Measurements from ENCODE around the gene ZC3H12C. TPM values are rescaled to one million over a fixed set of nuclear protein-coding genes. Genes with fewer than 3 reads are reported as not detected.
"Not testable (repeated sequence)": the region's sequence is repeated elsewhere in the genome, so short reads cannot be mapped to it uniquely, and the experiment has no call there.

Gene ZC3H12C
- total RNA-seq, 1 donor from 2014 or later: 5.0 TPM

- DNase-seq (ENCODE audit: low read depth): no peak
- no peak for TF ChIP-seq CTCF (conservative IDR thresholded peaks at IDR 0.05; ENCODE audit: low read depth, low read length)
Observed at GRCh38 chr11:110056956-110057355, 36.2 kb upstream of the ZC3H12C start.

DNA sequence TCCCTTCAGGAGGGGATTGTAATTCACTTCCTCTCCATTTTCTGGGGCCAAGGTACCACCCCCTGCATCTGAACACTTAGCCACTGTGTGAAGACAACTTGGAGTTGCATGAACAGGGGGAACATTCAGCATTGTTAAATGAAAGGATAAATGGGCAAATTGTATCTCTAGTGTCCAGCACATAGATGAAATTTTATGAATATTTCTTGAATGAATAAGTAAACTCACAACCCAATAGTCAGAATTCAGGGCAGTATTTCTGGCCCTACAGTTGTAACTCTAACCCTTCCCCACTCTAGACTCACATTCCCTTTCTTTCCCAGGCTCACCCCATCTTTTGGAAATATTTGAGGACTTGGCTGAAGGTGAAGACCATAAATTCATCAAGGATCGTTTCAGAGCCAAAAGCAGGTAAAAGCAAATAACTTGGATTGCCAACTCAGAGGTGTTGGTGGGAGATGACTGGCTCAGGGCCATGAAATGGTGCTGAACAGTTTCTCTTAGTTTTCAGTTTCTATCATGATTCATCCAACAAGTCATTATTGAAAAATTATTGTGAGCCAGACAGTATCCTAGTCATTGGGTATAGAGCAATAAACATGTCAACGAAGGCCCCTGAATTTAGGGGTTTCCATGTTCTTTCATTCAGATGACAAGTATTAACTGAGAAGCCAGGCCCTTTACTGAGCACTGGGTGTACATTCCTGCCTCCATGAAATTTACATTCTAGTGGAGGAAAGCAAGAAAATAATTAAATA, 33.3 kb upstream of the ZC3H12C start:
- DNase-seq (ENCODE audit: low read depth): no peak
- no peak for TF ChIP-seq CTCF (conservative IDR thresholded peaks at IDR 0.05; ENCODE audit: low read depth, low read length)
- no peak overlapping the region for H3K4me3 ChIP-seq (ENCODE audit: low read depth, low read length)

More at GRCh38 chr11:110056956-110057355, 36.2 kb upstream of the ZC3H12C start:
- no peak overlapping the region for H3K4me3 ChIP-seq (ENCODE audit: low read depth, low read length)

GRCh38 chr11:110061296-110061695, 31.9 kb upstream of the ZC3H12C start:
- no peak for DNase-seq (ENCODE audit: low read depth)
- no peak for TF ChIP-seq CTCF (conservative IDR thresholded peaks at IDR 0.05; ENCODE audit: low read depth, low read length)
- H3K4me3 ChIP-seq (ENCODE audit: low read depth, low read length): no peak overlapping the region

DNA sequence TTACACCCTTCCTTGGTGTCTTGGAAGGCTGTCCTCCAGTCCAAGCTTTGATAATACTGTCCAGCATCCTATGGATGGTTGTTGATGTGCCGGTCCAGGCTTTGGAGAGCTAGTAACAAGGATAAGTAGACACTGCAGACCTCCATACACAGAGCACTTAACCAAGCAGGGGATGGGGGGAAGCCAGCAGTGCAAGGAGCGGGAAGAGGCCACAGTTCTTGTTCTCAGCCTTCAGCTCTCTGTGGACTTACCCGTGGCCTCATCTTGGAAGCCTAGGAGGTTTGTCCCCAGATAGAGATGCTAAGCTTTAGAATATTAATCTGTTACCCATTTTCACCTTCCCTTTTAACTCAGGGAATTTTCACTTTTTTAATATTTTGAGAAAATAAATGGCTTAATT, 30.9 kb upstream of the ZC3H12C start:
- TF ChIP-seq CTCF (conservative IDR thresholded peaks at IDR 0.05; ENCODE audit: low read depth, low read length): no peak
- H3K4me3 ChIP-seq (ENCODE audit: low read depth, low read length): no peak overlapping the region

DNA sequence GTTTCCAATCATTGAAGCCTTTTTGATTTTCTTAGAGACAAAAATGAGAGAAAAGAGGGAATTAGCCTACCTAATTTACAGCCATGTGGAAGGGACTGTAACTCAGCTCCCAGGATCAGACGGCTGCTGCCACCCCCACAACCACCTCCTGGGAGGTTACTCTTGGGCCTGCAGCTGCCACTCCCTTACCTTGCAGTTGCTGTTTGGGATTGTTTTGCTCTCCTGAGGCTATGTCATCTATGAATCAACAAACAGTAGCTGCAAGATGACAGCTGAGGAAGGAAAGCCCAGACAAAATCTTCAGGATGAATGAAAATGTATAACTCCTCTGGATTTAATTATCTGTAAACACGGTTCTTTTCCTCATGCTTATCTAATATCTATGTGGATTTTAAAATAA, 28.0 kb upstream of the ZC3H12C start:
- no peak for TF ChIP-seq CTCF (conservative IDR thresholded peaks at IDR 0.05; ENCODE audit: low read depth, low read length)
- no peak for DNase-seq (ENCODE audit: low read depth)
- no peak overlapping the region for H3K4me3 ChIP-seq (ENCODE audit: low read depth, low read length)

More for the DNA sequence above, 30.9 kb upstream of the ZC3H12C start:
- no peak for DNase-seq (ENCODE audit: low read depth)

DNA sequence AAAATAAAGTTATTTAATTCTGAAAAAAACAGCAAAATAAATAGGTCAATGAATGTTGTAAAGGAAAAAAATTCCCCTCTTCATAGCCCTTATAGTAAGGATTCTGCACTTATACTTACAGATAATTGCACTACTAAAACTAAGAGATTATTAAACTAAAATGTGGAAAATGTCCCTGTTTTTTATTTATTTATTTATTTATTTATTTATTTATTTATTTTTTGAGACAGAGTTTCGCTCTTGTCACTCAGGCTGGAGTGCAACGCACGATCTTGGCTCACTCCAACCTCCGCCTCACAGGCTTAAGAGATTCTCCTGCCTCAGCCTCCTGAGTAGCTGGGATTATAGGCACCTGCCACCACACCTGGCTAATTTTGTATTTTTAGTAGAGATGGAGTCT, 25.2 kb upstream of the ZC3H12C start:
- not testable (repeated sequence) for H3K4me3 ChIP-seq (ENCODE audit: low read depth, low read length); DNase-seq (ENCODE audit: low read depth)

- no peak for TF ChIP-seq CTCF (conservative IDR thresholded peaks at IDR 0.05; ENCODE audit: low read depth, low read length)
- no peak overlapping the region for H3K4me3 ChIP-seq (ENCODE audit: low read depth, low read length)
- DNase-seq (ENCODE audit: low read depth): no peak
Observed at GRCh38 chr11:110069158-110069737, 23.9 kb upstream of the ZC3H12C start.

Data from epithelial cell of proximal tubule (primary cell).